ENCODE measurements around the gene LYPD3.

LYPD3 gene

DNA sequence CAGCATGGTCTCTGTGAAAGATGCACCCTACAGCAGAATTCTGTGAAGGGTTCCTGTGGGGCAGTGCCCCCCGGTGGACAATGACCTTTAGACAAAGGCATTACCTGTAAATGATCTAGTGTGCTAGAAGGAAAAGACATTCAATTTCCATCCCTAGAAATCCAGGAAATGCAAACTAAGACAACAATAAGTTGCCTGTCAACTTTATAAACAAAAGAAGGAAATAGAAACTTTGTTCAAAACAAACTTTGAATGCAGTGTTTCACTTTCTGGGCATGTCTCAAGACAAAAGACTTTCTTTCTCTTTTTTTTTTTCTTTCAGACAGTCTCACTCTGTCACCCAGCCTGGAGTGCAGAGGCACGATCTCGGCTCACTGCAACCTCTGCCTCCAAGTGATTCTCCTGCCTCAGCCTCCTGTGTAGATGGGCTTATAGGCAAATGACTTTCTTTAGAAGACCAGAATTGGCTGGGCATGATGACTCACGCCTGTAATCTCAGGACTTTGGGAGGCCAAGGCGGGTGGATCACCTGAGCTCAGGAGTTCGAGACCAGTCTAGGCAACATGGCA lies 35.2 kb downstream of the LYPD3 start:
- no peak for FAIRE-seq

DNA sequence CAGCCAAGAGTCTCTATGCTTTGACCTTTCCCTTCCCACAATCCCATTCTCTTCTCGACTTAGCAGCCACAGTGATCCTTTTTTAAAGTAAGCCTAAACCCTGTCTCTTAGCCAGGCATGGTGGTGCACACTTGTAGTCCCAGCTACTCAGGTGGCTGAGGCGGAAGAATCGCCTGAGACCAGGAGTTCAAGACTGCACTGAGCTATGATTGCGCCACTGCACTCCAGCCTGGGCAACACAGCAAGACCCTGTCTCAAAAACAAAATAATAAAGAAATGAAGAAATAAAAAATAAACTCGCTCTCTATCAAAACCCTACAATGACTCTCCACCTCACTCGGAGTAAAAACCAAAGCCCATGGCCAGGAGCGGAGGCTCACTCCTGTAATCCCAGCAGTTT lies 36.0 kb downstream of the LYPD3 start:
- FAIRE-seq, result no peak

DNA sequence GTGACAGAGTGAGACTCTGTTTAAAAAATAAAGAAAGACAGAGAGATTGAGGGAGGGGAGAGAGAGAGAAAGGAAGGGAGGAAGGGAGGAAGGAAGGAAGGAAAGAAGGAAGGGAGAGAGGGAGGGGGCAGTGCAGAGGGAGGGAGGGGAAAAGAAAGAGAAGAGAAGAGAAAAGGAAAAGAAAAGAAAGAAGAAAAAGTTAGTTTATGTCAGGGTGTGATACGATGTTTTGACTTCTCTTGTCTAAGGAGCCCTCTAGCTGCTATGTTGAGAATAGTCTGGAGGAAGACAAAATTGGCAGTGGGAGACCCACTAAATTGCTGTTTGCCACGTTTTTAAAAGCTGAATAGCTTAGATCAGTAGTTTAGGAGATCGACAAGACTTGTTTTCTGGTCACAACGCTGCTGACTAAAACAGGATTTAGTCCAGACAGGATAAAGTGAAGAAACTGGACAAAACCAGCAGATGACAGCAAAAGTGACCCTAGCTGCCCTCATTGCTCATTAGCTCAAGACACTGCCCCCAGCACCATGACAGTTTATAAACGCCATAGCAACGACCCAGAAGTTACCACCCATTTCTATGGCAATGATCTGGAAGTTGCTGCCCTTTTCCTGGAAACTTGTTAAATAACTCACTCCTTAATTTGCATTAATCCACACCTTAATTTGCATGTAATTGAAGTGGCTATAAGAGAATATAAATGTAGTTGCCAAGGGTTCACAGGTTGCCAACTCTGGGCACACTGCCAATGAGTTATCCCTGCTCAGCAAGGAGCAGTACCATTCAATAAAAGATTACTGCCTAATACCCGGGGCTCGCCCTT lies 39.6 kb downstream of the LYPD3 start:
- FAIRE-seq, result no peak

DNA sequence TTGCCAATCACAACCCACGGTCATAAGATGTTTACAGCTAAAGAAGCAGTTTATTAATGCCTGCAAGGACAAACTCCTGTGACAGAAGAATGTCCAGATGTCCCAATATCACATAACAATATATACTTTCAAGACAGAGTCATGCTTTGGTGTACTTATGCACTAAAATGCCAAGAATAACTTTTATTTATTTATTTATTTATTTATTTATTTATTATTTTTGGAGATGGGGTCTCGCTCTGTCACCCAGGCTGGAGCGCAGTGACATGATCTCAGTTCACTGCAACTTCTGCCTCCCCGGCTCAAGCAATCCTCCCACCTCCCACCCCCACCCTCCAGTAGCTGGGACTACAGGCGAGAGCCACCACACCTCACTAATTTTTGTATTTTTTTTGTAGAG lies 41.6 kb downstream of the LYPD3 start:
- FAIRE-seq, result no peak

DNA sequence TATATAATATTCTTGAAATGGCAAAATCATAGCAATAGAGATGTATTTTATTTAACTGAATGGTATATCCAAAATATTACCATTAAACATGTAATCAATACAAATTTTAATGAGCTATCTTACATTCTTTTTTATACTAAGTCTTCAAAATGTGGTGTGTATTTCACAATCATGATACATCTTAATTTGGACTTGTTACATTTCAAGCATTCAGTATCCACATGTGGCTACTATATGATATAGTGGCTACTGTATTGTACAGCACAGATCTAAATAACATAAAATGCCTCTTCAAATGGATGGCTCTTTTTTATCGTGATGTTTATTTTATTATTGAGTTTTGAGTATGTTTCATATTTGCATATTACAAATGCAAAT lies 42.7 kb downstream of the LYPD3 start:
- no peak for FAIRE-seq

DNA sequence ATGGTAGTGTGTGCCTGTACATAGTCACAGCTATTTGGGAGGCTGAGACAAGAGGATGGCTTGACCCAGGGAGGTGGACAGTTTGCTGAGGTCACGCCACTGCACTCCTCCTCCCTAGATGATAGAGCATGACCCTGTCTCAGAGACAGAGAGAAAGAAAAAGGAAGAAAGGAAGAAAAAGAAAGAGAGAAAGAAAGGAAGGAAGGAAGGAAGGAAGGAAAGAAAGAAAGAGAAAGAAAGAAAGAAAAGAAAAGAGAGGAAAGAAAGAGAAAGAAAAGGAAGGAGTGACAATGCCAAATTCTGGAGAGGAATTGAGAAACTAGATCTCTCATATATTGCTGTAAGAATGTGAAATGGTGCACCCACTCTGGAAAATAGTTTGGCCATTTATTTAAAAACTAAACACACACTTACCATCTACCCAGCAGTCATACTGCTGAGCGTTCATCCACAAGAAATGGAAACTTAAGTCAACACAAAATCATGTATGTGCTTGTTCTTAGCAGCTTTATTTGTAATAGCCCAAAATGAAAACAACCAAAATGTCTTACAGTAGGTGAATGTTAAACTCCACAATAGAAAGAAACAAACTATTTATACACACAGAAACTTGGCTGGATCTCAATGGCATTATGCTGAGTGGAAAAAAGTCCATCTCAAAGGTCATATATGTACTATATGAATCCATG lies 43.3 kb downstream of the LYPD3 start:
- FAIRE-seq, result no peak

DNA sequence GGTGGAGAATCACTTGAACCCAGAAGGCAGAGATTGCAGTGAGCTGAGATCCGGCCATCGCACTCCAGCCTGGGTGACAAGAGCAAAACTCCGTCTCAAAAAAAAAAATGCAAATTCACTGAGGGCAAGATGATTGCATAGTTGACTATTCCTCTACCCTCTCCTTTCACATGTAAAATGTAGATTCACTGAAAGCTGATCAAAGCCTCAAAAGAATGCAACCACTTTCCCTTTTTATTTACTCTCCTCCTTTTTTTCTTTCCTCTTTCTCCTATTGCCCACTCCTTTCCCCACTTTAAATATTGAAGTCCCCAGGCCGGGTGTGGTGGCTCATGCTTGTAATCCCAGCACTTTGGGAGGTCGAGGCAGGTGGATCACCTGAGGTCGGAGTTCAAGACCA lies 44.5 kb downstream of the LYPD3 start:
- FAIRE-seq, result no peak

DNA sequence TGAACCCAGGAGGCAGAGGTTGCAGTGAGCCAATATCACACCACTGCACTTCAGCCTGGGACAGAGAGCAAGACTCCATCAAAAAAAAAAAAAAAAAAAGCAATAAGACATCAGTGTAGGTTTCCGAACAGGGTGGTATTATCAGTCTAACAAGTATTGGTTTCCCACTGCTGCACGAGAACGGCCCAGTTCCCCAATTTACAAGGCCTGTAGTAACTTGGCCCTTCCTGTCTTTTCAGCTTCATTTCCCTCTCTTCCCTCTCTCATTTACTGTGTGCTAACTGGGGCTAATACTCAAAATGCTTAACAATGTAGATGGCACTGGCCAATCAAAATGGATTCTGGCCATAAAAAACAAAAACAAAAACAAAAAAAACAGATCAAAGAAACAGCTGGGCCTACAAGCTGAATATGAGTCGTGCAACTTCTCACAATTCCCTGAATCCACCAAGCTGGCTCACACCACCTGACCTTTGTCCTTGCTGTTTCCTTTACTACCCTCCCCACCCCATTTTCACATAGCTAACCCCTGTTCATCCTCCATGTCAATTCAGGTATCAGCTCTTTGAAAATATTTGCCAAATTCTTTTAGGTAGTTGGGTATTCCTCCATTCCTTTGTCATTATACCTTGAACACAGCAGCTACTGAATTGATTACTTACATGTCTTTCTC lies 48.3 kb downstream of the LYPD3 start:
- no peak for FAIRE-seq

DNA sequence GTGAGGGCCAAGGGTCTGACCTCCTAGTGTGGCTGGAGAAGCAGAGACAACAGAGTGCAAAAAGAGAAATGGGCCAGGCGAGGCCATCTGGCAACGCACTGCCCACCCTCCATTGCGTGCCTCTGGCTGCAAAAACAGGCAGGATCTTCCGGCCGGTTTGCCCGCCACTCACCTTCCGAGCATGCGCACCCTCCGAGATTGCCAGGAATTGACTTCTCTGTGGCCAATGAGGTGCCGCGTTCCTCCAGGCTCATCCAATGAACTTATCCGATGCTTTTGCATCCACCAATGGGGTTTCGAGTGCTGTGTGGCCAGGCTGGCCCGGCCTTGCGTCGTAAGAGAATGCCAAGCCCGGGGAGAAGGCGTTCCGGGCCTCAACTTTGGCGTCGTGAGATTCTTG lies 50.9 kb downstream of the LYPD3 start, which contains the start of gene TEX101:
TSS of gene TEX101 (plus strand) at position 337 of the 400 bp plus-strand sequence. CDS start 1,030 bp downstream, outside the sequence.
- FAIRE-seq, result no peak

DNA sequence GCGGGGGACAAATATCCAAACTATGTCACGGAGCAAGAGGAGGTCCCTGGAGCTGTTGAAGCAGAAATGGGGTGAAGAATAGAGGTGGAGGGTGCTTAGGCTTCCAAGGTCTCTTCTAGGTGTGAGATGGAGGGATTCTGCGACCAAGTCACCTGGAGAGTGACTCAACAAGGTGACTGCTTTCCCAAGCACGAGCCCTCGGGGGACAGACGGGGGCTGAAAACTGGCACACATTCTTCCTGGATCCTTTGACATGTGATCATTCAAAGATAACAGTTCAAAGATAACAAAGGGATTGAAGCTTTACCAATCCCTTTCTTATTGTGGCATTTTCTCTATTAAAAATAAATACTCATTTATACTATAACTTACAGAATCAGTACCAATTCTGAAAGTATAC lies 53.0 kb downstream of the LYPD3 start:
- FAIRE-seq, result no peak

Data from endometrium (tissue), 2 donors.